Neural cell (in vitro differentiated cells): ENCODE data around the gene CISH.

Experiments
- CTCF ChIP-seq: fragments of 450-650 bp; IDR thresholded peaks from 2 replicates; pipeline ENCODE4 v1.5.1; 2014; ENCODE audit warnings: antibody characterized with exemption, mild to moderate bottlenecking, moderate library complexity; ENCODE audit not compliant: poor library complexity, severe bottlenecking
- EP300 ChIP-seq: fragments of 450-650 bp; conservative IDR thresholded peaks from 2 replicates; pipeline ENCODE4 v1.6.1; 2014; ENCODE audit warnings: antibody characterized with exemption, mild to moderate bottlenecking, moderate library complexity; ENCODE audit not compliant: poor library complexity, severe bottlenecking
- EZH2 ChIP-seq: fragments of 200-600, 300-800 bp; shearing (Covaris generic), sonication (generic); IDR thresholded peaks from 2 replicates; pipeline ENCODE4 v1.6.1; 2014; ENCODE audit warnings: antibody characterized with exemption, low read length, borderline replicate concordance, mild to moderate bottlenecking; ENCODE audit not compliant: insufficient read depth, poor library complexity, severe bottlenecking
- POLR2AphosphoS5 ChIP-seq: IDR thresholded peaks from 2 replicates; pipeline ENCODE4 v1.6.1; 2012
- RAD21 ChIP-seq: fragments of 450-650 bp; conservative IDR thresholded peaks from 2 replicates; pipeline ENCODE4 v1.6.1; 2014; ENCODE audit warnings: antibody characterized with exemption, mild to moderate bottlenecking, moderate library complexity
- REST ChIP-seq: IDR thresholded peaks from 2 replicates; pipeline ENCODE4 v1.6.1; 2012; ENCODE audit warnings: borderline replicate concordance
- TAF1 ChIP-seq: IDR thresholded peaks from 2 replicates; pipeline ENCODE4 v1.6.1; 2012; ENCODE audit warnings: low read depth

GRCh38 chr3:50637945-50638344, 26.4 kb upstream of the CISH start:
- TF ChIP-seq CTCF (no peak), TAF1 (no peak), POLR2AphosphoS5 (no peak), REST (no peak), EZH2 (no peak), EP300 (no peak), RAD21 (no peak)
